Suppressor macrophage (primary cell): ENCODE data around the gene TLK2.

Experiments
- DNase-seq, 4 experiments: peaks; one replicate each; pipeline ENCODE4 v3.0.0-alpha.2; 2020 to 2022

Gene TLK2

DNA sequence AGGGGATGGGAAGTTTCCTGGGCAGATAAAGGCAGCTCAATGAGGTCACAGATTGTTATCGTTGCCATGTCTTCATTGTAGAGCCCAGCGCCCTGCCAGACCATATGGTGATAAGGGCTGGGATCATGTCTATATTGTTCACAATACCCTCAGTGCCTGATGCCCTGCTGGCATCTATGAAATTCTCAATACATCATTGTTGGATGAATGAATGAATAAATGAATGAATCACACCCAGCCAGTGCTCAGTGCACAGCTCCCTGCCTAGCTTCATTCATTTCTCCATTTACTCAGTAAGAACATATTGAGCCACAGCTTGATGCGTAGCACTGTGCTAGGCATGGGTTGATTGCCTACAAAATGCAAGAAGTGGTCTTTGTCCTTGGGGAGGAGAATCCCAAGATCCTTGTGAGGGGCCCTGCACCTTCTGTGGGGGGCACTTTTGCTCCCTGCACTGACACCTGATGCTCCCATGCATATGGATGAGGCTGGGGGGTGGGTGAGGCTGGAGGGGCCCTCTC is 178.6 kb downstream of the TLK2 start:
- no peak for DNase-seq

DNA sequence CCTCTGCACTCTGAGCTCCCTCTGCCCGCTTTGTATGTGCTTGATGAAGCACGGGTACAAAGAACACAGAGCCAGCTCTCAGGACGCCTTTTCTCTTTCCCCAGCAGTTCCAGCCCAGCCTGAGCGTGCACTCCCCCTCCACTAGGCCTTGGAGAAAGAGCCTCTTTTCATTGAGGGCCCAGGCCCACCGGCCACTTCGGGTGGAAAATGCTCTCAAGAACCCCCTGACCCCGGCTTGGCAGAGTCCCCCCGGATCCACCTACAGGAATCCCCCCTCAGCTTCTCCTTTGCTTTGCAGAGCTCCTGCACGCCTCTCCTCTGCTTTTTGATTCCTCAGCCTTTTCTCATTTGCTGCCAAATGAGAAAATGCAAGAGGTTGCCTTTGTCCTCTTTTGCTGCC is 179.1 kb downstream of the TLK2 start:
- no peak for DNase-seq

DNA sequence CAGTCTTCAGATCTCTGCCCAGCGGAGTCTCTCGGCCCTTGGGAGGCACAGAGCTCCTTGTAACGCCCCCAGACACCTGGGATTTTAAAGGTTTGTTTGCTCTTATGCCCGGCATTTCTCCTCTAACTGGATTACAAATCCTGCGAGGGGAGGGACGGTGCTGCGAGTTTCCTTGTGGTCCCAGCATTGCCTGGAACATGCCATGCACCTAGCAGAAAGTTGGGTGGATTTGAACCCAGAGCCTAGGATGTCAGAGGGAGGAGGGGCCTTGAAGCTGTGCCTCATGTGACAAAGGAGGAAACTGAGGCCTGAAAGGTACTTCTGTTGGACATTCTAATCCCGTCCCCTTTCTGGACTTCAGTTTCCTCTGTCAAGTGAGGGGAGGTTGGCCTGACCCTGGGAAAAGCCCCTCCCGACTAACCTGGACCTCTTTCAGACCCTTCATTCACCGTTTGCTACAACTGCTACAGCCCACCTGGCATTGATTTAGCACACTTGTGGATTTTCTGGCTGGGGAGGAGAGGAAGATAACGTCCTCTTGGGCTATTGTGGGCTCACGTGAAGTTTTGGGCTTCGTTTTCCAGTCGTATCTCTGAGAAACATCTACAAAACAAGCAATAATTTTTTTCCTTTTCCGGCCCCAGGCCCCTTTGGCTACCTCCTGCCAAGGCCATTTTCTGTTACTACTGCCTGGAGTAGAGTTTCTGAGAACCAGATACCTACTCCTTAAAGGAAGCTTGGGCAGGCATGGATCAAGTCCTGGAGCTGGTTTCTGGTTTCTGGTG is 179.7 kb downstream of the TLK2 start:
- DNase-seq, result no peak

DNA sequence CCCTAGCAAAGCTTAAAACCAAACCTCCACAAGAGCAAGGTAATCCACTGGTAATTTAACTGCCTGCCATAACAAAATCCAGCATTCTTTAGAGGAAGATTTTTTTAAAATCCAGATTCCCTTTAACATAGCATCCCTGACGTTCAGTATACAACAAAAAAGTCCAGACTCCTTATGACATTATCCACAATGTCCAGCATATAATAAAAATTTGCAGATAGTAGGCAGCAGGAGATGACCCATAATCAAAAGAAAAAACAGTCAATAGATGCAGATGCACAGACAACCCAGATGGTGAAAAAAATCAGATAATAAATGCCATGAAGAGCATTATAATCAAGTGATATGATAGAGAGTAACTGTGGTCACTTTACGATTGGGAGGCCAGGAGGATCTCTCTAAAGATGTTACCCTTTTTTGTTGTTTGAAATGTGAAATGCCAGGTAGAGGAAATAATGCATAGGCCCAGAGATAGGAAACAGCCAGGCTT is 182.0 kb downstream of the TLK2 start:
- no peak for DNase-seq

DNA sequence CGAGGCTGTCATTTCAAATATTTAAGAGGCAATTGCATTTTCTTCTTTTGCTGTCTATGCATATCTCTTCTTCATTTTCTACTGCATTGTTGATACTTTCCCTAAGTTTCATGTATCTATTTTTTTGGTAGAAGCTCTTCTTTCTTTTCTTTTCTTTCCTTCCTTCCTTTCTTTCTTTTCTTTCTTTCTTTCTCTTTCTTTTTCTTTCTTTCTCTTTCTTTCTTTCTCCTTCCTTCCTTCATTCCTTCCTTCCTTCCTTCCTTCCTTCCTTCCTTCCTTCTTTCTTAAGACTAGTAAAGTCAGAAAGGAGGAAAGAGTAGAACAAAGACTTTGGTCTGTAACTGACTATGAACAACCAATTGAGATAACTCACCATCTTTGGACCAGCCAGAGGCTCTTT is 182.7 kb downstream of the TLK2 start:
- no peak for DNase-seq

DNA sequence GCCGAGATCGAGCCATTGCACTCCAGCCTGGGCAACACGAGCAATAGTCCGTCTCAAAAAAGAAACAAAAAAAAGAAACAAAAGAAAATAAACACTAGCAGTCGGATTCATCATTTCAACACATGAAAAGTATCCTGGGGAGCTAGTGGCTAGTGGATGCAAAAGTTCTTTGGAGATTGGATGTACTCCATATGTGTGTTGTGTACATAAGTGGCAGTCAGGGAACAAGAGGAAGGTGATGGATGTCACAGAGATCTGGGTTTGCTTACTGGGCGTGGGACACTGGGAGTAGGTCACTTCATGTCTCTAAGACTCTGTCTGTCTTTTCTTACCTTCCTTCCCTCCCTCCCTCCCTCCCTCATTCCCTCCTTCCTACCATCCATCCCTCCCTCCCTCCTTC is 184.2 kb downstream of the TLK2 start:
- DNase-seq, result no peak
